IMR-90 (cell line): ENCODE results near the gene NPR2.

Experiments used
- BHLHE40 ChIP-seq: fragments of 150-350 bp; IDR thresholded peaks from 2 replicates; pipeline ENCODE4 v1.6.1; 2016; ENCODE audit warnings: mild to moderate bottlenecking, low read depth, low read length
- CEBPB ChIP-seq: IDR thresholded peaks from 2 replicates; pipeline ENCODE4 v1.6.1; 2012; ENCODE audit warnings: low read depth, low read length, improper control_type of control experiment
- MAFK ChIP-seq: IDR thresholded peaks from 2 replicates; pipeline ENCODE4 v1.6.1; 2012; ENCODE audit warnings: low read depth, low read length, improper control_type of control experiment
- MXI1 ChIP-seq: IDR thresholded peaks from 2 replicates; pipeline ENCODE4 v1.6.1; 2012; ENCODE audit warnings: low read depth, mild to moderate bottlenecking, low read length, moderate library complexity, borderline replicate concordance
- POLR2A ChIP-seq: IDR thresholded peaks from 2 replicates; pipeline ENCODE4 v1.6.1; 2012; ENCODE audit warnings: mild to moderate bottlenecking, low read depth, low read length
- RAD21 ChIP-seq: IDR thresholded peaks from 2 replicates; pipeline ENCODE4 v1.6.1; 2012; ENCODE audit warnings: low read length, improper control_type of control experiment
- RCOR1 ChIP-seq: IDR thresholded peaks from 2 replicates; pipeline ENCODE4 v1.6.1; 2012; ENCODE audit warnings: mild to moderate bottlenecking, low read length, improper control_type of control experiment; ENCODE audit not compliant: insufficient replicate concordance
- TF ChIP-seq, protein P1 (sequence below): fragments of 150-350 bp; IDR thresholded peaks from 2 replicates; pipeline ENCODE4 v1.6.1; 2016; ENCODE audit warnings: low read depth, mild to moderate bottlenecking, low read length, moderate library complexity, borderline replicate concordance
- TF ChIP-seq, protein P2 (sequence below): conservative IDR thresholded peaks from 2 replicates; pipeline ENCODE4 v1.5.1; 2012; ENCODE audit warnings: mild to moderate bottlenecking, low read depth, low read length, improper control_type of control experiment
- TF ChIP-seq, protein P3 (sequence below): fragments of 150-350 bp; IDR thresholded peaks from 2 replicates; pipeline ENCODE4 v1.6.1; 2017; ENCODE audit warnings: mild to moderate bottlenecking, antibody characterized with exemption, low read length, low read depth

DNA sequence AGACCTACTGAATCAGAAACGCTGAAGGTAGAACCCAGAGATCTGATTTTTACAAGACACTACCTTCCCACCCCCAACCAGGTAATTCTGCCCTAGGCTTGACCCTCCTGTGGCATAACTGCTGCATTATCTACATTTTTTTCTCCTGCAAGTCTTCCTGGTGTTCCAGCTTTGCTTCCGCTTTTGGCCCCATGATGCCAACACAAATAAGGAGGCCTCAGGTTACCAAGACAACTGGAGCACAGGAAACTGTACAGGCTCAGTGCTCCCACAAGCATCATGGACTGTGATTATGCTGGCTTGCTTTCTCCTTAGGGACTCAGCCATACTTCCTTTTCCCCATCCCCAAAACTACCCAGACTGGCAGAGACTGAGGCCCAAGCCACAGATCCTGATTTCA, 30.7 kb upstream of the NPR2 start:
- TF ChIP-seq, protein P1, sequence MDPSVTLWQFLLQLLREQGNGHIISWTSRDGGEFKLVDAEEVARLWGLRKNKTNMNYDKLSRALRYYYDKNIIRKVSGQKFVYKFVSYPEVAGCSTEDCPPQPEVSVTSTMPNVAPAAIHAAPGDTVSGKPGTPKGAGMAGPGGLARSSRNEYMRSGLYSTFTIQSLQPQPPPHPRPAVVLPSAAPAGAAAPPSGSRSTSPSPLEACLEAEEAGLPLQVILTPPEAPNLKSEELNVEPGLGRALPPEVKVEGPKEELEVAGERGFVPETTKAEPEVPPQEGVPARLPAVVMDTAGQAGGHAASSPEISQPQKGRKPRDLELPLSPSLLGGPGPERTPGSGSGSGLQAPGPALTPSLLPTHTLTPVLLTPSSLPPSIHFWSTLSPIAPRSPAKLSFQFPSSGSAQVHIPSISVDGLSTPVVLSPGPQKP: no peak
- no peak for TF ChIP-seq RAD21
- no peak for TF ChIP-seq MAFK
- TF ChIP-seq, protein P2, sequence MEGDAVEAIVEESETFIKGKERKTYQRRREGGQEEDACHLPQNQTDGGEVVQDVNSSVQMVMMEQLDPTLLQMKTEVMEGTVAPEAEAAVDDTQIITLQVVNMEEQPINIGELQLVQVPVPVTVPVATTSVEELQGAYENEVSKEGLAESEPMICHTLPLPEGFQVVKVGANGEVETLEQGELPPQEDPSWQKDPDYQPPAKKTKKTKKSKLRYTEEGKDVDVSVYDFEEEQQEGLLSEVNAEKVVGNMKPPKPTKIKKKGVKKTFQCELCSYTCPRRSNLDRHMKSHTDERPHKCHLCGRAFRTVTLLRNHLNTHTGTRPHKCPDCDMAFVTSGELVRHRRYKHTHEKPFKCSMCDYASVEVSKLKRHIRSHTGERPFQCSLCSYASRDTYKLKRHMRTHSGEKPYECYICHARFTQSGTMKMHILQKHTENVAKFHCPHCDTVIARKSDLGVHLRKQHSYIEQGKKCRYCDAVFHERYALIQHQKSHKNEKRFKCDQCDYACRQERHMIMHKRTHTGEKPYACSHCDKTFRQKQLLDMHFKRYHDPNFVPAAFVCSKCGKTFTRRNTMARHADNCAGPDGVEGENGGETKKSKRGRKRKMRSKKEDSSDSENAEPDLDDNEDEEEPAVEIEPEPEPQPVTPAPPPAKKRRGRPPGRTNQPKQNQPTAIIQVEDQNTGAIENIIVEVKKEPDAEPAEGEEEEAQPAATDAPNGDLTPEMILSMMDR: no peak
- no peak for TF ChIP-seq BHLHE40
- TF ChIP-seq MXI1: no peak
- TF ChIP-seq CEBPB: no peak
- TF ChIP-seq POLR2A: no peak
- no peak for TF ChIP-seq RCOR1
- TF ChIP-seq, protein P3, sequence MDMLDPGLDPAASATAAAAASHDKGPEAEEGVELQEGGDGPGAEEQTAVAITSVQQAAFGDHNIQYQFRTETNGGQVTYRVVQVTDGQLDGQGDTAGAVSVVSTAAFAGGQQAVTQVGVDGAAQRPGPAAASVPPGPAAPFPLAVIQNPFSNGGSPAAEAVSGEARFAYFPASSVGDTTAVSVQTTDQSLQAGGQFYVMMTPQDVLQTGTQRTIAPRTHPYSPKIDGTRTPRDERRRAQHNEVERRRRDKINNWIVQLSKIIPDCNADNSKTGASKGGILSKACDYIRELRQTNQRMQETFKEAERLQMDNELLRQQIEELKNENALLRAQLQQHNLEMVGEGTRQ: no peak
